Limb (tissue), 2 donors: ENCODE measurements around the gene ADRA2B.
A peak's percentile ranks its signal among the peaks of the same experiment; 100 is the strongest.

Experiments
- DNase-seq, 2 donors: peaks; one replicate each; pipeline ENCODE4 v3.0.0-alpha.2; 2016; ENCODE audit errors: extremely low spot score in 2 of 2

The ADRA2B gene

GRCh38 chr2:96118698-96119388 is 2.5 kb upstream of the ADRA2B start:
- no peak for DNase-seq

- DNase-seq = no peak
Observed at GRCh38 chr2:96117701-96118588, 1.6 kb upstream of the ADRA2B start.

GRCh38 chr2:96116879-96117533 is 635 bp upstream of the ADRA2B start:
- DNase-seq = peak; percentile 49 to 78

- no peak for DNase-seq
Observed at GRCh38 chr2:96115631-96116423, 544 bp downstream of the ADRA2B start.

GRCh38 chr2:96114903-96115581 is 1.3 kb downstream of the ADRA2B start:
- no peak for DNase-seq

GRCh38 chr2:96114546-96114902 is 1.8 kb downstream of the ADRA2B start:
- no peak for DNase-seq

- DNase-seq = no peak
Observed at GRCh38 chr2:96113951-96114350, 2.4 kb downstream of the ADRA2B start.

GRCh38 chr2:96113367-96113677 is 3.0 kb downstream of the ADRA2B start:
- DNase-seq = no peak

GRCh38 chr2:96112501-96113366 is 3.6 kb downstream of the ADRA2B start:
- no peak for DNase-seq

GRCh38 chr2:96111823-96112500 is 4.4 kb downstream of the ADRA2B start:
- no peak for DNase-seq

- no peak for DNase-seq
Observed at GRCh38 chr2:96111257-96111640, 5.1 kb downstream of the ADRA2B start.

- no peak for DNase-seq
Observed at GRCh38 chr2:96110621-96111256, 5.6 kb downstream of the ADRA2B start.

GRCh38 chr2:96109931-96110511 is 6.3 kb downstream of the ADRA2B start:
- DNase-seq = no peak

GRCh38 chr2:96109361-96109680 is 7.0 kb downstream of the ADRA2B start:
- no peak for DNase-seq

- peak; percentile 45 to 57 for DNase-seq
Observed at GRCh38 chr2:96108541-96109360, 7.6 kb downstream of the ADRA2B start.

- no peak for DNase-seq
Observed at GRCh38 chr2:96108151-96108540, 8.2 kb downstream of the ADRA2B start.

- DNase-seq = peak in 1 of 2 donors; percentile 21
Observed at GRCh38 chr2:96107708-96108065, 8.7 kb downstream of the ADRA2B start.
